Measurements from ENCODE around the gene CXCR6. TPM values are rescaled to one million over a fixed set of nuclear protein-coding genes. Genes with fewer than 3 reads are reported as not detected.

The CXCR6 gene
- total RNA-seq, result 10 to 100 TPM in 1 of 4 donors, 1 to 10 TPM in 3; 2.5 to 14.7 (median 2.7) TPM

DNA sequence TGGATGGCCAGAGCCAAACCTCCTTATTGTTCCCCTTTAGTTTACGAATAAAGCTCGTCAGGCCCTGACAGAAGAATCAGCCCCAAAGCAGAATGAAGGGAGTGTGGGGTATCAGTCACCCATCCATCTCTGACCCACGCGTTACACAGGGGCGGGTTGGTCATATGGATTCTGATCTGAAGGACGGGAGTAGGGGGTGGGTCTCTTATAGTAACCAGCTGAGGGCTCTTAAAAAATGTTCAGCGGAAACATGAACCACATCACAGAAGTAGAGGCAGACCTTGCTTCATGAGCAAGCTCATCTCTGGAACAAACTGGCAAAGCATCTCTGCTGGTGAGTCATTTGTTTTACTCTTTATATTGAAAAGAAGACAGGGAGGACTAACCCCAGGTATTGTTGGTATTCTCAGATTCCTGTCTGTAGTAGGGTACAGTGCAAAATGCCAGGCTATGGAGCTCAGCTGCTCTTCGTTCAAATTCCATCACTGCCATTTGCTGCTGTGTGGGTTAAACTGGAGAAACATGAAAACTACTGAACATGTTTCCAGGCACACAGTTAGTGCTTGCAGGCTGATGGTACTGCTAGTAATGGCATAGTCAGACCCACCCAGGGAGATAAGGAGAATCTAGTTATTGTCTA lies at the start of gene CXCR6:
TSS of gene CXCR6 (plus strand) at position 258 of the 640 bp plus-strand sequence. CDS start 3,018 bp downstream, outside the sequence.
- TF ChIP-seq, protein P1, sequence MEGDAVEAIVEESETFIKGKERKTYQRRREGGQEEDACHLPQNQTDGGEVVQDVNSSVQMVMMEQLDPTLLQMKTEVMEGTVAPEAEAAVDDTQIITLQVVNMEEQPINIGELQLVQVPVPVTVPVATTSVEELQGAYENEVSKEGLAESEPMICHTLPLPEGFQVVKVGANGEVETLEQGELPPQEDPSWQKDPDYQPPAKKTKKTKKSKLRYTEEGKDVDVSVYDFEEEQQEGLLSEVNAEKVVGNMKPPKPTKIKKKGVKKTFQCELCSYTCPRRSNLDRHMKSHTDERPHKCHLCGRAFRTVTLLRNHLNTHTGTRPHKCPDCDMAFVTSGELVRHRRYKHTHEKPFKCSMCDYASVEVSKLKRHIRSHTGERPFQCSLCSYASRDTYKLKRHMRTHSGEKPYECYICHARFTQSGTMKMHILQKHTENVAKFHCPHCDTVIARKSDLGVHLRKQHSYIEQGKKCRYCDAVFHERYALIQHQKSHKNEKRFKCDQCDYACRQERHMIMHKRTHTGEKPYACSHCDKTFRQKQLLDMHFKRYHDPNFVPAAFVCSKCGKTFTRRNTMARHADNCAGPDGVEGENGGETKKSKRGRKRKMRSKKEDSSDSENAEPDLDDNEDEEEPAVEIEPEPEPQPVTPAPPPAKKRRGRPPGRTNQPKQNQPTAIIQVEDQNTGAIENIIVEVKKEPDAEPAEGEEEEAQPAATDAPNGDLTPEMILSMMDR (IDR thresholded peaks at IDR 0.05), result no peak
- ATAC-seq (ENCODE audit: low FRiP score) (no peak), DNase-seq (ENCODE audit: low spot score) (no peak)

DNA sequence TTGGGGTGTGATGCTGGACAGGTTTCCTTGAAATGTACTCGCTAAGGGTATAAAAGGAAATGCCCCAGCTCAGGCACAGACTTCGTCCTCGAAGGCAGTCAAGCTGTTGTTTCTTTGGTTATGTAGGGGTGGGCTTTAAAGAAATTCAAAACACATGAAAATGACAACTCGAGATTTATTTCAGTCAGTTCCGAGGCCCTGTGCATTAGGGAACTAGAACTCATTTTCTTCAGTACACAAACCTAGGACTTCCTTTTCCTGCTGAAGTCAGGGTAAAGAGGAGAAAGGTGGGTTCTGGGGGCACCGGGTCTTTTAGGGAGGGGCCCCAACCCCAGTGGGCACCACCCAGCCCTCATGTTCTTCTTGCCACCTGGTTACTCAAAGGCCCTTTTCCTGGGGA lies 49.2 kb upstream of the CXCR6 start:
- ATAC-seq (ENCODE audit: low FRiP score) (no peak), DNase-seq (ENCODE audit: low spot score) (no peak)
- TF ChIP-seq, protein P1 (IDR thresholded peaks at IDR 0.05), result no peak

DNA sequence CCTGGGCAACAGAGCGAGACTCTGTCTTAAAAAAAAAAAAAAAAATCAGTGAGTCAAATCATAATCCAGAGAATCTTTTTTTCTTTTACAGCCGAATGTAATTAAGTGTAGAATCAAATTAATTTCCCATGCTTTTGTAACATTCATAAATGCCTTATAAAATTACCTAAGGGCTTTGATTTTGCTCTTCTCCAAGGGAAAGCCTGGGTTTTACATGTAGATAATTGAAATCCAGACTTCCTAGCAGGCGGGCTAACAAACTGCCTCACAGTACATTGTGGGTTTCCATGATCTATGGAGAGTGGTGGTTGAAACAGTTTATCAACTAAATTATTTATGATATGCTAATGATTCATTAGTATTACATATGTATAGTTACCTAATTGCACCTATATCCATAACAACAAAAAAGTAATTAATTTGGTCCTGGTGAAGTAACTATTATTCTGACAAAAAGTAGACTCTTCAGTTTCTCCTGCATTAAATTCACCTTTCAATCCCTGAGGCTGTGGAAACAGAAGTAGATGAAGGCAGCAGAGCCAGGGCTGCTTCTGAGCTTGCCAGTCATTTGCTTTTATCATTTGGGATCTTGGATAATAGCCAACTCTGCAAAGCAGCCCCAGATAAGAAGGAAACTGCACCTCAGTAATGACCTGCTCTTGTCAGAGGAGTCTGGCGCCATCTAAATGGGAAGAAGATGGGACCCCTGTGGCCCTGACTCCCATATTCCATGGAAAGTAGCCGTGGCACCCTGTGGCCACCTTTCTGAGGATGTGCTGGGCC lies 47.4 kb upstream of the CXCR6 start:
- TF ChIP-seq, protein P1 (IDR thresholded peaks at IDR 0.05), result no peak
- DNase-seq (ENCODE audit: low spot score) (no peak), ATAC-seq (ENCODE audit: low FRiP score) (no peak)

DNA sequence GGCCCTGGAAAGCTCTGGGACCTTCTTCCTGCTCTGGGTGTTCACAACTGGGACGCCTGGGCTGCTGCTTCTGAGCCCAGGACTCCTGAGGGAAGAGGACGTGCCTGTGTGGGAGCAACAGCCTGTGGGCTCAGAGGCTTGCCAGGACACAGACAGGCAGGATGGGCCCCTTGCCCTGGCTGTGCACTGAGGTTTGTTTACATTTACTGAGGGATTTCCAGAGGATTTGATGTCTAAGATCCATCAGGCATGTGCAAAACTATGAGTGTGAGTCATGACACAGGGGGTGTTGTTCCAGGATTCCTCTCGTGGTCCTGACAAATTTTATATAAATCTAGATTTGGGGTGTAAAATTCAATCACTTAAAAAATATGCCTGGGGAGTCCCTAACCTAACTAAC lies 46.3 kb upstream of the CXCR6 start:
- no peak for DNase-seq (ENCODE audit: low spot score)
- TF ChIP-seq, protein P1 (IDR thresholded peaks at IDR 0.05), result no peak
- no peak for ATAC-seq (ENCODE audit: low FRiP score)

DNA sequence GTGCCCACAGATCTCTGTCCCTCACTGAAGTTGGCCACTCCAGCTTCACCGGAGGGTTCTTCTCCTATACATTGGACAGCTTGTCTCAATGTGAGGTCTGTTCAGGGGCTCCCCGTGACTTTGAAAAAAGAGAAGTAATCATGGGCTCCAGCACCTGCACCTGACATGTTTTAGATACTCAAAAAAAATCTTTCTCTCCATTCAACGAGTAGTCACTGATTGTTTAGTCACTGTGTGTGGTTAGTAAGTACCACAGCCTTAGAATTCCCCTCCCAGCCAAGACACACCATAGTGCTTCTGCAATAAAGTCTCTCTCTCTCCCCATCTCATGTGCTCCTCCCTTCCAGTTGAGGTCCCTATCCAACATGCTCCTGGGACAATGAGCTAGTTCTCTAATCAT lies 38.3 kb upstream of the CXCR6 start:
- TF ChIP-seq, protein P1 (IDR thresholded peaks at IDR 0.05), result no peak
- ATAC-seq (ENCODE audit: low FRiP score) (no peak), DNase-seq (ENCODE audit: low spot score) (no peak)

DNA sequence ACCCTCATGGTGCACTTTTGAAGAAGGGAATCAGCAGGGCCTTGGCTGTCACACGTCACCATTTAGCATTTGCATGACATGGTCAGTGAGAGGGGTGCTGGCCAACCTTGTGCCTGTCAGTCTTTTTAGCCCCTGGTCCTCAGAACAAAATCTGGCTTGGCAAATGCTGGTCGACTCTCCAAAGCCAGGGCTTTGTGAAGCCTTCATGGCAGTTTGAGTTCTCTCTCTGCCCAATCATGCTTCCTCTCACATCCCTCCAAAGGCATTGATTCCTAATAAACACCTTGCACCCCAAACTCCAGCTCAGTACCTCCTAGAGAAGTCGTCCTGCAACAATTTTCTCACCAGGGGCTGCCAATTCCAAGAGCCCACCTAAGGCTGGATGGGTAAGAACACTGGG lies 37.5 kb upstream of the CXCR6 start:
- ATAC-seq (ENCODE audit: low FRiP score) (no peak), DNase-seq (ENCODE audit: low spot score) (no peak)
- TF ChIP-seq, protein P1 (IDR thresholded peaks at IDR 0.05), result no peak

All from omental fat pad (tissue), 4 donors.